Fibroblast of pulmonary artery (primary cell): ENCODE measurements around the gene PCLAF.

Experiments used
- DNase-seq: peaks from one replicate; pipeline ENCODE4 v3.0.0-alpha.2; 2010; ENCODE audit warnings: low read depth
- H3K4me3 ChIP-seq: replicated peaks from 2 replicates; pipeline ENCODE4 v1.5.1; 2011; ENCODE audit warnings: low read depth, mild to moderate bottlenecking, control low read depth, low read length, moderate library complexity
- TF ChIP-seq, protein P1 (sequence below): IDR thresholded peaks from 2 replicates; pipeline ENCODE4 v1.5.1; 2011; ENCODE audit warnings: mild to moderate bottlenecking, control low read depth, low read length, inconsistent platforms; ENCODE audit errors: missing control alignments

Gene PCLAF

DNA sequence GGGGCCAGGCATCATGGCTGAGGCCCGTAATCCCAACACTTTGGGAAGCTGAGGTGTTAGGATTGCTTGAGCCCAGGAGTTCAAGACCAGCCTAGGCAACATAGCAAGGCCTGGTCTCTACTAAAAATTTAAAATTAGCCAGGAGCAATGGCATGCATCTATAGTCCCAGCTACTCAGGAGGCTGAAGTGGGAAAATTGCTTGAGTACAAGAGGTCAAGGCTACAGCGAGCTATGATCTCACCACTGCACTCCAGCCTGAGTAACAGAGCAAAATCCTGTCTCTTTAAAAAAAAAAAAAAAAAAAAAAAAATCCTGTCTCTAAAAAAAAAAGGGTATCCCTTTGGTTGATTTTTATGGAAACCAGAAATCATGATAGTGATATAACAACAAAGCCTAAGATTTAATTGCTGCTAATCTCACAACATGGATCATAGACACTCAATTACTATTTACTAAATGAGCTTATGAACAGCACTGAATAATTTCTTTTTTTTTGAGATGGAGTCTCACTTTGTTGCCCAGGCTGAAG is 12.1 kb downstream of the PCLAF start:
- no peak overlapping the region for H3K4me3 ChIP-seq
- TF ChIP-seq, protein P1, sequence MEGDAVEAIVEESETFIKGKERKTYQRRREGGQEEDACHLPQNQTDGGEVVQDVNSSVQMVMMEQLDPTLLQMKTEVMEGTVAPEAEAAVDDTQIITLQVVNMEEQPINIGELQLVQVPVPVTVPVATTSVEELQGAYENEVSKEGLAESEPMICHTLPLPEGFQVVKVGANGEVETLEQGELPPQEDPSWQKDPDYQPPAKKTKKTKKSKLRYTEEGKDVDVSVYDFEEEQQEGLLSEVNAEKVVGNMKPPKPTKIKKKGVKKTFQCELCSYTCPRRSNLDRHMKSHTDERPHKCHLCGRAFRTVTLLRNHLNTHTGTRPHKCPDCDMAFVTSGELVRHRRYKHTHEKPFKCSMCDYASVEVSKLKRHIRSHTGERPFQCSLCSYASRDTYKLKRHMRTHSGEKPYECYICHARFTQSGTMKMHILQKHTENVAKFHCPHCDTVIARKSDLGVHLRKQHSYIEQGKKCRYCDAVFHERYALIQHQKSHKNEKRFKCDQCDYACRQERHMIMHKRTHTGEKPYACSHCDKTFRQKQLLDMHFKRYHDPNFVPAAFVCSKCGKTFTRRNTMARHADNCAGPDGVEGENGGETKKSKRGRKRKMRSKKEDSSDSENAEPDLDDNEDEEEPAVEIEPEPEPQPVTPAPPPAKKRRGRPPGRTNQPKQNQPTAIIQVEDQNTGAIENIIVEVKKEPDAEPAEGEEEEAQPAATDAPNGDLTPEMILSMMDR: no peak
- no peak for DNase-seq

DNA sequence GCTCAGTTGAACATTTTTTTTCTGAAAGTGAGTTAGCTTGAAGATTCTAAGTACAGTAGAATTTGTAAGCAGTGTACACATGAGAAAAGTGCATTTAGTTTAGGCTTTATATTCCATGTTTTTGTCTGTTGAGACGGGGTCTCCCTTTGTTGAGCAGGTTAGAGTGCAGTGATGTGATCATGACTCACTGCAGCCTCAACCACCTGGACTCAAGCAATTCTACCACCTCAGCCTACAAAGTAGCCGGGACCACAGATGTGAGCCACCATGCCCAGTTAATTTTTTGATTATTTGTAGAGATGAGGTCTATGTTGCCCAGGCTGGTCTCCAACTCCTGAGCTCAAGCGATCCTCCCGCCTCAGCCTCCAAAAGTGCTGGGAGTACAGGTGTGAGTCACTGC is 20.0 kb downstream of the PCLAF start:
- no peak overlapping the region for H3K4me3 ChIP-seq
- DNase-seq: no peak

GRCh38 chr15:64356710-64357040 is 24.6 kb downstream of the PCLAF start:
- TF ChIP-seq, protein P1: no peak
- DNase-seq: no peak
- H3K4me3 ChIP-seq: peak overlapping the region; percentile 92

More for the DNA sequence above, 20.0 kb downstream of the PCLAF start:
- TF ChIP-seq, protein P1: no peak

DNA sequence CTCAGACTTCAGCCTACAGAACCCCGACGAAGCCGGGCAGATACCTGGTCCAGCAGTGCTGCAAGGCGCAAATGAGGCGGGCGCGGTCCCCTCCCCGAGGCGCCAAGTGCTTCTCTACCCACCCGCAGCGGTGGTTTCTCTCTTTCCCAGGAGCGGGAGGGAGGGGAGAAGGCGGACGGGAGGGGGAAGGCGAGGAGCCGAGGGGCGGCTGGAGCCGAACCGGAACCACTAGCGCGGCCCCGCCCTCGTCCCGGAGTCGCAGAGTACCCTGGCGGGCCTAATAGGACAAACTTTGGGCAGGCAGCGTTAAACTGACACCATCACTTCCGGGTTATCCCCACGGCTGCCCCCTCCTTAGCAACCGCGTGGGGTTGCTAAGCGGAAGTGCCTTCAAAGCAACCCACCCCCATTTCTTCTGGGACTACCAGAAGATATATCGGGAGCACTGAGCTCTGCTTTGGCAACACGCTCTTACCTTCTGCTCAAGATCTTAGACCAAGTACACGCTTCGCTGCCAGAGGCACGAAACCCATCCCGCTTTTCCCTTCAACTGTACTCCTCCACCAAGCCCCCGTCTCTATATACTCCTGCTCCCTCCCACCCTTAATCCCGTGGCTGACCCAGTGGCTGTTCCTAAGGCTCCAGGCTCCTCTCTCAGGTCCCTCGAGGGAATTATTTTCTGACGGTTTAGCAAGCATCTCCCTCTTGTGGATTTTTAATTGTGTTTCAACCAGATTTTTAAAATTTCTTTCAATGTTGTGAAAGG is 25.1 kb downstream of the PCLAF start, which contains the start of gene CSNK1G1:
CSNK1G1 (minus strand) TSS at position 230 of the 766 bp plus-strand sequence. CDS start 55,674 bp downstream, outside the sequence.
- TF ChIP-seq, protein P1: peak; percentile 50
- peak within 1 kb of the TSS; percentile 92 for H3K4me3 ChIP-seq
- peak; percentile 99 for DNase-seq

GRCh38 chr15:64355348-64355943 is 25.8 kb downstream of the PCLAF start:
- H3K4me3 ChIP-seq: peak overlapping the region; percentile 92
- DNase-seq: no peak
- TF ChIP-seq, protein P1: no peak

DNA sequence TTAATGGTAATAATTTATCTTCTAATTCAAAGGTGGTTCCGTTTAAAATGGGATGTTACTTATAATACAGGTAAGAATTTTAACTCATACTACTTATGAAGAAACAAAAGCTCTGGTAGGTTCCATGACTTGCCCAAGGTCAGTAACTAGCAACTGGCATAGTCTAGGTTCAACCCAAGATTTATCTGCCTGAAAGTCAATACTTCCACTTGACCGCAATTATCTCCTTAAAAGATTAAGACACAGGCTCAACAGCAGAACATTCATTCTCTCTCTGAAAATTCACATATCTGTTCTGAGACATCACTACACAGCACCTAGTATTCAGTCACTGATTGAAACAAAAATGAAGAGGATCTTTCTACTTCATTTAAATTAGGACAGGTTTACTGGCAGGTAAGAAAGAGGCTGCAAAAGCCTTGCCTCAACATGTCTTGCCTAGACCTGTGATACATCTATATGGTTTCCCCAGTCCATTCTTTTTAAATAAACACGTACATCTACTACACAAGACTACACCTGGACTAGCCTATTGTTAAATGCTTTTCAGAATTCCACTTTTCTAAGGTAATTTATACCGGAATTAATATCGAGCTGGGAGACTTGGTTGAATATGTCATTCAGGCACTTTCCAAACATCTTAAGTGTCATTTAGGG is 26.4 kb downstream of the PCLAF start:
- DNase-seq: no peak
- TF ChIP-seq, protein P1: no peak
- H3K4me3 ChIP-seq: peak overlapping the region; percentile 92
